ENCODE results near the gene FYN.

The FYN gene

DNA sequence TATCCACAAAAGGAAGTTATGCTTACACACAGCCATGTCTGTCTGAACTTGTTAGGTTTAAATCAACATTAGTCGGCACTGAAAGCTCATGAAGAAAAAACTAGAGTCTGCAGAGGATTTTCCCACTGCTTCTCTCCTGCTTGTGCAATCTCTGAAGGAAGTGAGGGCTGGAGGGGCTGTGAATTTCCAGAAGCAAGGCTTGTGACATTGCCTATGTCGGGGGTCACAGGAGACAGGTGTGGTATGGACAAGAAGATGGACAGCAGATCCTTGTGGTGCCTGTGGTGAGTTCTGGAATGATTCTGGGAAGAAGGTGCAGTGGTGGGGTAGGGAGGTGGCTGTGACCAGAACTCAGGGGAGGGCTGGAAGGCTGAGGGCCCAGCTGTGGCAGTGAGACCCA lies 183.3 kb downstream of the FYN start:
- Histone ChIP-seq H4K20me1 (ENCODE audit: low read depth, low read length) (no peaks in the 10 kb centered on the region), H3K36me3 (ENCODE audit: low read length) (no peaks in the 10 kb centered on the region), H3K9ac (ENCODE audit: low read length) (no peak overlapping the region), H3F3A (ENCODE audit: insufficient read depth) (no peaks in the 10 kb centered on the region), H3K9me2 (replicated peaks; ENCODE audit: insufficient read depth, low read length) (no peaks in the 10 kb centered on the region), H3K4me3 (ENCODE audit: insufficient read depth, low read length, poor library complexity, severe bottlenecking) (no peak overlapping the region), H3K27me3 (ENCODE audit: low read length) (no peaks in the 10 kb centered on the region), H3K4me2 (ENCODE audit: low read depth, low read length, poor library complexity, severe bottlenecking) (no peak overlapping the region), H3K79me2 (ENCODE audit: insufficient read depth, low read length) (no peaks in the 10 kb centered on the region), H3K9me3 (ENCODE audit: insufficient read depth, low read length) (no peaks in the 10 kb centered on the region), H2AFZ (ENCODE audit: low read depth, low read length, severe bottlenecking) (no peak overlapping the region), H3K27ac (ENCODE audit: low read depth, low read length) (no peak overlapping the region)
- no peak for TF ChIP-seq EZH2phosphoT487 (conservative IDR thresholded peaks at IDR 0.05; ENCODE audit: low read length)
- no peak for TF ChIP-seq CTCF (IDR thresholded peaks at IDR 0.05; ENCODE audit: insufficient read depth, low read length, poor library complexity, severe bottlenecking)

- Histone ChIP-seq H3K4me2 (ENCODE audit: low read depth, low read length, poor library complexity, severe bottlenecking) (no peak overlapping the region), H3K4me3 (ENCODE audit: insufficient read depth, low read length, poor library complexity, severe bottlenecking) (no peak overlapping the region), H3K9ac (ENCODE audit: low read length) (no peak overlapping the region), H4K20me1 (ENCODE audit: low read depth, low read length) (no peaks in the 10 kb centered on the region), H3K27ac (ENCODE audit: low read depth, low read length) (no peak overlapping the region), H3K9me3 (ENCODE audit: insufficient read depth, low read length) (no peaks in the 10 kb centered on the region), H3K27me3 (ENCODE audit: low read length) (no peaks in the 10 kb centered on the region), H3F3A (ENCODE audit: insufficient read depth) (no peaks in the 10 kb centered on the region), H3K79me2 (ENCODE audit: insufficient read depth, low read length) (no peaks in the 10 kb centered on the region), H2AFZ (ENCODE audit: low read depth, low read length, severe bottlenecking) (no peak overlapping the region), H3K9me2 (replicated peaks; ENCODE audit: insufficient read depth, low read length) (no peaks in the 10 kb centered on the region), H3K36me3 (ENCODE audit: low read length) (no peaks in the 10 kb centered on the region)
- no peak for TF ChIP-seq CTCF (IDR thresholded peaks at IDR 0.05; ENCODE audit: insufficient read depth, low read length, poor library complexity, severe bottlenecking)
- no peak for TF ChIP-seq EZH2phosphoT487 (conservative IDR thresholded peaks at IDR 0.05; ENCODE audit: low read length)
These were observed 183.8 kb downstream of the FYN start for GRCh38 chr6:111689419-111689818.

- Histone ChIP-seq H3F3A (ENCODE audit: insufficient read depth) (no peaks in the 10 kb centered on the region), H3K9me2 (replicated peaks; ENCODE audit: insufficient read depth, low read length) (no peaks in the 10 kb centered on the region), H2AFZ (ENCODE audit: low read depth, low read length, severe bottlenecking) (no peak overlapping the region), H3K27me3 (ENCODE audit: low read length) (no peaks in the 10 kb centered on the region), H3K9me3 (ENCODE audit: insufficient read depth, low read length) (no peaks in the 10 kb centered on the region), H3K36me3 (ENCODE audit: low read length) (no peaks in the 10 kb centered on the region), H4K20me1 (ENCODE audit: low read depth, low read length) (no peaks in the 10 kb centered on the region), H3K4me3 (ENCODE audit: insufficient read depth, low read length, poor library complexity, severe bottlenecking) (no peak overlapping the region), H3K9ac (ENCODE audit: low read length) (no peak overlapping the region), H3K79me2 (ENCODE audit: insufficient read depth, low read length) (no peaks in the 10 kb centered on the region), H3K4me2 (ENCODE audit: low read depth, low read length, poor library complexity, severe bottlenecking) (no peak overlapping the region), H3K27ac (ENCODE audit: low read depth, low read length) (no peak overlapping the region)
- TF ChIP-seq CTCF (IDR thresholded peaks at IDR 0.05; ENCODE audit: insufficient read depth, low read length, poor library complexity, severe bottlenecking) (no peak), EZH2phosphoT487 (conservative IDR thresholded peaks at IDR 0.05; ENCODE audit: low read length) (no peak)
These were observed 184.9 kb downstream of the FYN start for GRCh38 chr6:111688331-111688730.

DNA sequence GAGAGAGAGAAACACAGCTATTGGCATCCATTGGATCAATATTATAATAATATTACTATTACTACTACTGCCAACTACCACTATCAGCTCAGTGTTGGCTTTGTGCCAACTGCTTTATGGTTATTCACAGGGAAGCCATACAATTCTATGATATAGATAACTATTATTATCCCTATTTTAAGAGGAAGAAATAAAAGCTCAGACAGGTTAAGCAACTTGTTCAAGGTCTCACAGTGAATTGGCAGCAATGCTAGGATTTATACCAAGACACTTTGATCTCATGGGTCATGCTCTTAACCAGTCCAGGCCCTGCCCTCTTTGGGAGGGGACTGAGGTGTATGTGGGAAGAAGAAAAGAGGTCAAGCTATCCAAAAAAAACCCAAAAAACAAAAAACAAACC lies 185.6 kb downstream of the FYN start:
- Histone ChIP-seq H4K20me1 (ENCODE audit: low read depth, low read length) (no peaks in the 10 kb centered on the region), H3K4me2 (ENCODE audit: low read depth, low read length, poor library complexity, severe bottlenecking) (no peak overlapping the region), H3K27me3 (ENCODE audit: low read length) (no peaks in the 10 kb centered on the region), H3F3A (ENCODE audit: insufficient read depth) (no peaks in the 10 kb centered on the region), H3K4me3 (ENCODE audit: insufficient read depth, low read length, poor library complexity, severe bottlenecking) (no peak overlapping the region), H3K9ac (ENCODE audit: low read length) (no peak overlapping the region), H3K36me3 (ENCODE audit: low read length) (no peaks in the 10 kb centered on the region), H3K79me2 (ENCODE audit: insufficient read depth, low read length) (no peaks in the 10 kb centered on the region), H2AFZ (ENCODE audit: low read depth, low read length, severe bottlenecking) (no peak overlapping the region), H3K9me3 (ENCODE audit: insufficient read depth, low read length) (no peaks in the 10 kb centered on the region), H3K9me2 (replicated peaks; ENCODE audit: insufficient read depth, low read length) (no peaks in the 10 kb centered on the region), H3K27ac (ENCODE audit: low read depth, low read length) (no peak overlapping the region)
- TF ChIP-seq EZH2phosphoT487 (conservative IDR thresholded peaks at IDR 0.05; ENCODE audit: low read length) (no peak), CTCF (IDR thresholded peaks at IDR 0.05; ENCODE audit: insufficient read depth, low read length, poor library complexity, severe bottlenecking) (no peak)

Measured in SU-DHL-6 (cell line).